Pericardium fibroblast (primary cell): Measurements from ENCODE around the gene KLC4. TPM values are rescaled to one million over a fixed set of nuclear protein-coding genes. Genes with fewer than 3 reads are reported as not detected.

Experiments
- total RNA-seq: library from RNA; depleted of rRNA; stranded (reverse); fragments of >200 nt; gene quantifications from 2 replicates; pipeline ENCODE4 v1.2.3, GENCODE V29; 2015

Gene KLC4
- 15.3 and 47.3 TPM in 2 replicates for total RNA-seq

GRCh38 chr6:43059168-43060033, at the start of gene KLC4, which contains the start of gene MRPL2:
Gene KLC4 (plus strand): TSS chr6:43059631. CDS start chr6:43061336, 1,705 bp downstream.
Gene MRPL2 (minus strand): TSS chr6:43059434. CDS start chr6:43059381, 53 bp downstream.

DNA sequence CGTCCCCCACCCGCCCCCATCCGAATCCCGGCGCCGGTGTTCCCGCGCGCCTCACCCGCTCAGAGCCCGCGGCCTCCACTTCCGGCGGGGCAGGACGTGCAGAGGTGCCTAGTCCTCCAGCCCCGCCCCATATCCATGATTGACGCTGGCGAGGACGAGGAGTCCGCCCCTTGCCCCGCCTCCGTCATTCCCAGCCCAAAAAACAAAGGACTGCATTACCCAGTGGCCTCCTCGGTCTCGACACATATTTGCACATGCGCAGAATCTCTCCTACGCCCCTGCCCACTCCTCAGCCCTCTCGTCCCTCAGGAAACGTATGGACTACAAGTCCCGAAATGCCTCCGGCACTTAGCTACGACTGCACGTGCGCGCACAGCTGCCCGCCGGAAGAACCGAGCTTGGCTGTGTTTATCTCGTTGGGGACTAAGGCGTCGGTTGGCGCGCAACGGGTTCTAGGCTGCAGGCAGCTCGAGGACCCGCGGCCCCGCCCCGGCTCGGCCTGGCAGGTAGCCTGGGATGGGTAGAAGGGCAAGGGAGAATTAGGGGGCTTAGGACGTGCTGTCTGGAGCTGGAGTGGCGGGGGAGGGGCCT, 45.5 kb upstream of the KLC4 start, which contains the start of the genes KLHDC3 and MEA1:
KLHDC3 (plus strand) TSS at position 407 of the 591 bp plus-strand sequence. CDS start 2,944 bp downstream, outside the sequence.
MEA1 (minus strand) TSS at position 104 of the 591 bp plus-strand sequence. CDS start 133 bp downstream, outside the sequence.

GRCh38 chr6:43021270-43022047, 38.0 kb upstream of the KLC4 start, which contains the start of gene RRP36:
Gene RRP36 (plus strand): TSS chr6:43021623. CDS start chr6:43021655, 32 bp downstream.

DNA sequence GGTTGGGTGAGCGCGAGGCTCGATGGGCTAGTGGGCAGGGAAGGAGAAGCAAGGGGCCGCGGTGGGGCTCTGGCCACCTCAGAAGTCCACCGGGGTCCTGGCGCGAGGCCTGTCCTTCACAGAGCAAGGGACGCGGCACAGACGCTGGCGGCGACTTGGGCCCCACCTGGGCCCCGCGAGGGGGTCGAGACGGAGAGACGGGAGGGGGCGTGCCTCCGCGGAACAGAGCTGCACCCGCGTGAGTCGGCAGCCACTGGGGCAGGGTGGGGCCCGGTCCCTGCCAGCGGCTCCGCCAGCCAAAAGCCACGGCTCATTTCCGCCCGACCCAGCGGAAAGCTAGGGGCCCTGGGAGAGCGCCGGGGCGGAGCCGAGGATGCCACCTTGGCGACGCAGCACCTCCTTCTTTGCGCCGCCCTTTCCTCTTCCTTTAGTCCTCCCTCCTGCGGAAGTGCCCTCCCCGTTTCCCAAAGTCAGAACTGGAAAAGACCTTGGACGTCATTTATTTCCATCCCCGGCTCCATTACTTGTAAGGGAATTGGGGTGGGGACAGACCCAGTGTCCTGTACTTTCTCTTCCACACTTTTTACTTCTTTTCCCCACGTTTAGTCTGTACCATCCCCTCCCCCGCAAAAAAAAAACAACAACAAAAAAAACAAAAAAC, 5.8 kb upstream of the KLC4 start, which contains the start of gene CUL7:
CUL7 (minus strand) TSS at position 307 of the 661 bp plus-strand sequence. CDS start 1,063 bp downstream, outside the sequence.

DNA sequence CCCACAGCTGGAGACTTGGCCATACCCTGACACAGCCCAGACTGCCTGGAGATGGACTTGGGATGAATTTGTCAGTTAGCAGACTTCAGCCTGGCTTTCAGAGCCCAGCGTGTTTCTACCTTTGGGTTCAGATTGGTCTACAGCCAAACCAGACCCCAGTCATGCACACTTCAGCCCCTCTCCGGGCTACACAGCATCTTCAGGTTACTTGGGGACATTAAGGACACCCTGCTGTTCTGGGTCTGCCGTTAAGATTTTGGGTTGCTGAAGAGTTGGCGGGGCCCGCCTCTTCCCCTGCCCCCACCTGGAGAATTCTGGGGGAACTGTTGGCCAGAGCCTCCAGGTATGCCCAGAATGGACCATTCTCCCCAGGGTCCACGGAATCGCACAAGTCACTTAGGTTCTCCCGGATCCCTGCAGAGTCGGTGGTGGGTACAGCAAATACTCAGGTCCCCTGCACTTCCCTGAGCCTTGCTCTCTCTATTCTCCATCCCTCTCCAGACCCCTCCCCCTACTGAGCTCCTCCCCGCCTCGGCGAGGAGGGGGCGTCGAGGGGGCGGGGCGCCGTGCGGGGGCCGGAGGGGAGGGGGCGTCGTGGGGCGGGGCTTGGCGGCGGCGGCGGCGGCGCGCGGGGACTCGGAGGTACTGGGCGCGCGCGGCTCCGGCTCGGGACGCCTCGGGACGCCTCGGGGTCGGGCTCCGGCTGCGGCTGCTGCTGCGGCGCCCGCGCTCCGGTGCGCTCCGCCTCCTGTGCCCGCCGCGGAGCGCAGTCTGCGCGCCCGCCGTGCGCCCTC, 16.4 kb downstream of the KLC4 start, which contains the start of gene PTK7:
PTK7 (plus strand) TSS at position 645 of the 794 bp plus-strand sequence. CDS start 175 bp downstream, outside the sequence.

Other genes with a start within 250 kb of the KLC4 start
- gene RPL7L1, start 180.0 kb upstream of the KLC4 start, total RNA-seq, result 61.5 and 65.8 TPM in 2 replicates
- gene PTCRA, start 143.6 kb upstream of the KLC4 start, total RNA-seq, result not detected in 2 replicates
- 31.3 and 44.8 TPM in 2 replicates for gene CNPY3, start 130.2 kb upstream of the KLC4 start, total RNA-seq
- not detected in 2 replicates for gene GNMT, start 98.9 kb upstream of the KLC4 start, total RNA-seq
- 30.1 and 40.1 TPM in 2 replicates for gene PEX6, start 80.5 kb upstream of the KLC4 start, total RNA-seq
- 40.0 and 50.5 TPM in 2 replicates for gene PPP2R5D, start 75.1 kb upstream of the KLC4 start, total RNA-seq
- 54.0 and 96.0 TPM in 2 replicates for gene MEA1, start 45.7 kb upstream of the KLC4 start, total RNA-seq
- gene KLHDC3, start 45.4 kb upstream of the KLC4 start, total RNA-seq, result 112 and 172 TPM in 2 replicates
- 42.2 and 73.4 TPM in 2 replicates for gene RRP36, start 38.0 kb upstream of the KLC4 start, total RNA-seq
- 22.2 and 27.6 TPM in 2 replicates for gene CUL7, start 5.8 kb upstream of the KLC4 start, total RNA-seq
- gene MRPL2, start 197 bp upstream of the KLC4 start, total RNA-seq, result 13.4 and 23.5 TPM in 2 replicates
- gene PTK7, start 16.7 kb downstream of the KLC4 start, total RNA-seq, result 171 and 174 TPM in 2 replicates
- gene SRF, start 111.6 kb downstream of the KLC4 start, total RNA-seq, result 20.3 and 31.0 TPM in 2 replicates
- 16.0 and 29.5 TPM in 2 replicates for gene CUL9, start 122.6 kb downstream of the KLC4 start, total RNA-seq
- gene DNPH1, start 169.8 kb downstream of the KLC4 start, total RNA-seq, result 93.9 and 147 TPM in 2 replicates
- gene TTBK1, start 183.8 kb downstream of the KLC4 start, total RNA-seq, result not detected in 2 replicates
- gene SLC22A7, start 238.6 kb downstream of the KLC4 start, total RNA-seq, result not detected in 2 replicates
- gene CRIP3, start 249.2 kb downstream of the KLC4 start, total RNA-seq, result 0.34 and 0.47 TPM in 2 replicates